Fibroblast of gingiva (primary cell): ENCODE results near the gene CFD.

Experiments used
- DNase-seq: peaks from one replicate; pipeline ENCODE4 v3.0.0-alpha.2; 2011; ENCODE audit warnings: low read depth

CFD gene

DNA sequence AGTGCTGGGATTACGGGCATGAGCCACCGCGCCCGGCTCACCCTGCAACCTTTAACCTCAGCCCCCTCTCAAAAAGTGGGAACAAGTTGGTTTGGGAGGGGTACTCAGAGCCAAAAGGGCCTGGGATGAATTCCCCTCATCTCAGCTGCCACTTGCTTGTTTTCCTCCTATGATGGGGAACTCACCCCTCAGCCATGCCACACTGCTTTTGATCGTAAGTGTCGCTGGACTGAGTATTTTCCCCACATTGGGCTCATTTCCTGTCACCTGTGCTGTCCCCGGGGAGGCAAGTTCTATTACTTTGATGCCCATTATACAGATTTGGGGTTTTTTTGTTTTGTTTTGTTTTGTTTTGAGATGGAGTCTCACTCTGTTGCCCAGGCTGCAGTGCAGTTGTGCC lies 47.0 kb downstream of the CFD start:
- no peak for DNase-seq

DNA sequence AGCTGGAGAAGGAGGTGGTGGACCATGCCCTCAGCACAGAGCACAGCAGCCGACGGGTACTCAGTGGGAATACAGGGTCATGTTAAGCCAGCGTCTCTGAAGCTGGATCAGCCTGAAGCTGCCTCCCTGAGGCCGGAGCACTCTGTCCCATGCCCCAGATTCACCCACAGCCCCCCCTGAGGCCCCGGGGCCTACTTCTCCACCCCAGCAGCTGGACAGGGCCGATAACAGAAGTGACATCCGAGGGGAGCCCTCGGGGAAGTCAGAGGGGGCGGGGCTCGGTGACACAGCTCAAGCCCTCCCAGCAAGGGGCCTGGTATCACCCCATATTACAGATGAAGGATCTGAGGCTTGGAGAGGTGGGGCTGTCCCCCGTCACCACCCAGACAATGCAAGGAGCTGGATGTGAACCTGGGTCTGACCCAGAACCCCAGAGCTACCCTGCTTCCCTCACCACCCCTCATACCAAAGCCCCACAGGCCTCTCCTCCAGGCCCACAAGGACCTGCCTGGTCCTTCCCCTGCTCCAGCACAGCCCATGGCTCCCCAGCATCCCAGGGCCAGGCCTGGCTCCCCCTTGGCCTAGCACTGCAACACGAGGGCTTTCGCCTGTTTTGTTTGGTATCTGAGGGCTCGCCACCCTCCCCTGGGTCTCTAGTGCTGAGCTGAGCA lies 47.9 kb downstream of the CFD start:
- no peak for DNase-seq

DNA sequence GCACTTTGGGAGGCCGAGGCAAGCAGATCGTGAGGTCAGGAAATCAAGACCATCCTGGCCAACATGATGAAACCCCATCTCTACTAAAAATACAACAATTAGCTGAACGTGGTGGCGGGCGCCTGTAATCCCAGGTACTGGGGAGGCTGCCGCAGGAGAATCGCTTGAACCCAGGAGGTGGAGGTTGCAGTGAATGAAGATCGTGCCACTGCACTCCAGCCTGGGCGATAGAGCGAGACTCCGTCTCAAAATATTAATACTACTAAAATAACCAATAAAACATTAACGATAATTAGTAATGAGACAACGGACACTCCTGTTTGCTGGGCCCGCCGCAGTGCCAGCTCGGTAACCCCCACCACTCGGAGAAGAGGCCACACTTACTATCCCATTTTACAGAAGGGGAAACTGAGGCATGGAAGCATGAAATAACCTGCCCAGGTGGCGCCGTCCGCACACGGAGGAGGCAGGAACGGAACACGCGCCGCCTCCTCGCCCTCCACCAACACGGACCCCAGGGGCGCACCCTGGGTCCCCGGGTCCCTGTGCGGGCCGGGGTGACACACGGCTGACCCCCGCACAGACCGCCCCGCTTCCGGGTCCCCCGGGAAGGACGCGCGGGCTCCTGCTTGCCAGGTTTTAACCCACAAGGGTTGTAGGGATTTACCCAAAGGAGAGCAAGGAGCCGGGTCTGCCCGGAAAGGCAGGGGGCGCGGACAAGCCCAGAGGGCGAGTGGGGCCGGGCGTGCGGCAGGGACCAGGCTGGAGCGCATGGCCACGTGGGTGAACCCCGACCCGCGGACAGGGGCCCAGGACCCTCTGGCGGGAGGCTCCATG lies 52.0 kb downstream of the CFD start:
- DNase-seq, result no peak

DNA sequence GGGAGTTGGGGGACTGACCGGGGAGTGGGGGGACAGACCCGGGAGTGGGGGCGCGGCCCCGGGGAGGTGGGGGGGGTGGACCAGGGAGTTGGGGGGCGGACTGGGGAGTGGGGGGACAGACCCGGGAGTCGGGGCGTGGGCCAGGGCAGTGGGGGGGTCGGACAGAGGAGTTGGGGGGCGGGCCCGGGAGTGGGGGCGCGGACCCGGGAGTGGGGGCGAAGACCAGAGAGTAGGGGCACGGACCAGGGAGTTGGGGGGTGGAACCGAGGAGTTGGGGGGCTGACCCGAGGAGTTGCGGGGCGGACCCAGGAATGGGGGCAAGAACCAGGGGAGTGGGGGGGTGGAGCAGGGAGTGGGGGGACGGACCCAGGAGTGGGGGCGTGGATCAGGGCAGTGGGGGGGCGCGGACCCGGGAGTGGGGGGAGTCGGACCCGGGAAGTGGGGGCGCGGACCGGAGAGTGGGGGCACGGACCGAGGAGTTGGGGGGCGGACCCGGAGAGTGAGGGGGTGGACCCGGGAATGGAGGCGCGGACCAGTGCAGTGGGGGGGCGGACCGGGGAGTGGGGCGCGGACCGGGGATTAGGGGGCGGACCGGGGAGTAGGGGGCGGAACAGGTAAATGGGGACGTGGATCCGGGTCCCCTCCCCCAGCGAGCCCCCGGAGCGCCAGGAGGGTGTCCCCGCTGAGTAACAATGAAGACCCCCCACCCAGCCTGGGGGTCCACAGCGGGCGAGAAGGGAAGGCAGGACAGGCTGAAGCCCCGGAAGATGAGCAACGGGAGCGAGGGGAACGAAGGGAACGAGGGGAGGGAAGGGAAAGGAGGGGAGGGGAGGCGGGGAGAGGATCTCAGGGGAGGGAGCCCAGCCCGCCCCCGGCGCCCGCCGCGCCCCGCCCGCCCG lies 53.0 kb downstream of the CFD start:
- no peak for DNase-seq
